CD4-positive, alpha-beta T cell treated with Interferon gamma for 1 hour (primary cell): ENCODE measurements around the gene FAM222A.
"Not testable (repeated sequence)": the region's sequence is repeated elsewhere in the genome, so short reads cannot be mapped to it uniquely, and the experiment has no call there.

Experiments
- DNase-seq: peaks from one replicate; pipeline ENCODE4 v3.0.0-alpha.2; 2020

Gene FAM222A

DNA sequence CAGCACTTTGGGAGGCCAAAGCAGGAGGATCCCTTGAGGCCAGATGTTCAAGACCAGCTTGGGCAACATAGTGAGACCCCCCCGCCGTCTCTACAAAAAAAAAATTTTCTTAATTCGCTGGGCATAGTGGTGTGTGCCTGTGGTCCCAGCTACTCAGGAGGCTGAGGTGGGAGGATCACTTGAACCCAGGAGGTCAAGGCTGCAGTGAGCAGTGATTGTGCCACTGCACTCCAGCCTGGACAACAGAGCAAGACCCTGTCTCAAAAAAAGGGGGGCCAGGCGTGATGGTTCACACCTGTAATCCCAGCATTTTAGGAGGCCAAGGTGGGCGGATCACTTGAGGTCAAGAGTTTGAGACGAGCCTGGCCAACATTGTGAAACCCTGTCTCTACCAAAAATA, 19.0 kb upstream of the FAM222A start:
- not testable (repeated sequence) for DNase-seq

DNA sequence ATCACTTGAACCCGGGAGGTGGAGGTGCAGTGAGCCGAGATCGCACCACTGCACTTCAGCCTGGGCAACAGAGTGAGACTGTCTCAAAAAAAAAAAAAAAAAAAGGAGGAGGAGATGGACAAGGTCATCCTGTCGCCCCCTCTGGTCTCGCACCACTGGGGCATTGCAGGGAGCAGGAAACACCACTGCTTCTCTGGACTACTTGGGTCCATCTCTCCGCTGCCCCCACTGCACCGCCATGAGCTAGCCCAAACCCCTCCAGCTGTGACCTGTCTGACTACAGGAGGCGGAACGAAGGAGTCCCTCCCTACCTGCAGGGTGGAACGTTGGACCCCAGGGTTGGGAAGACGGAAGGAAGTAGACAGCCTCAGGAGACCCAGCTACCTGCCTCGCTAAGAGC, 18.2 kb upstream of the FAM222A start:
- DNase-seq: no peak

DNA sequence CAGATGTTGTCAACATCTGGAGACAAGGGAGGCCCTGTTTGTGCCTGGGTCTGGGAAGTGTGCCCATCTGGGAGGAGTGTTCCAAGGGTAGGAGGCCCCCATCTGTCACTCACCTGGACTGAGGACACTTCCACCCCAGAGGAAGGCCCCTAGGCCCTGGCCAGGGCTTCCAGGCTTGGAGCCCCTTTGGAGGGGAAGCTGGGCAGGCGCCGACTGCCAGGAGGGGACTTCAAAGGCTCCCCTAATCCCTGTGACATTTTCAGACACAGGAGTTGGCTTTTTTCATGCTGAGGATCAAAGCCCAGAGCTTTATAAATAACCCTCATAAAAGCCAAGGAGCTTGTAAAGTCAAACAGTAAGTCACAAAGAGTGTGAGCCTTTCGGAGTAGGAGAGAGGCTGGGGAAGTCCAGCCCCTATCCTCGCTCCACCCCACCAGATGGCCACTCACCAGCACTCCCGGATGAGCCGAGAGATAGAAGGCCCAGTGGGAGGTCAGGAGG, 17.6 kb upstream of the FAM222A start:
- no peak for DNase-seq

DNA sequence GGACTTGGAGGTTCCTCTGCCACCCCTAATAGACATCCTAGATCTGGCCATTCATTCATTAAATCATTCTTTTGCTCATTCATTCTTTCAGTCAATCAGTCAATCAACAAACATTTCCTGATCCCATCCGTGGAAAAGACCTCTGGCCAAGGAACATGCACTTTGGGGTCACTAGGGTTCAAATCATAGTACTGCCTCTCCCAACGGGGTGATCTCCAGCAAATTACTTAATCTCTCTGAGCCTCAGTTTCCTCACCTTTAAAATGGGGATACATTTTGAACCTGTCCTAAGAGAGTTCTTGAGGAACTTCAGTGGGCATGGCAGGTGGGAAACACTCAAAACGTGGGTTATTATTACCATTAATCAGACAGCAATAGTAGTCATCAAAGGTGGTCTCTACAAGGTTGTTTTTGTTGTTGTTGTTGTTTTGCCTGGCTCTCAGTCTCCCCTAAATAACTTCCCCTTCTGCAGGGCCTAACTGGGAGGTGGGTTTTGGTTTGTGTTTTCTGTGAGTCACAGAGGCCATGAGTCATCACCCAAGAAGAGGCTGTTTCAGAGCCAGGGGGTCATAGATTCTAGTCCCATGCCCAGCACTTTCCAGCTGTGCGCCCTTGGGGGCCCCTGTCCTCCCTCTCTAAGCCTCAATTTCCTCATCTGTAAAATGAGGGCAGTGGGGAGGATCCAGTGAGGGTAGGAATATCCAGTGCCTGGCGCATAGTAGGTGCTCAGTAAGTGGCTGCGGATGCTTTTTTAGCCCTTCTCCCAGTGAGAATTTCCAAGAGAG, 16.9 kb upstream of the FAM222A start:
- no peak for DNase-seq

DNA sequence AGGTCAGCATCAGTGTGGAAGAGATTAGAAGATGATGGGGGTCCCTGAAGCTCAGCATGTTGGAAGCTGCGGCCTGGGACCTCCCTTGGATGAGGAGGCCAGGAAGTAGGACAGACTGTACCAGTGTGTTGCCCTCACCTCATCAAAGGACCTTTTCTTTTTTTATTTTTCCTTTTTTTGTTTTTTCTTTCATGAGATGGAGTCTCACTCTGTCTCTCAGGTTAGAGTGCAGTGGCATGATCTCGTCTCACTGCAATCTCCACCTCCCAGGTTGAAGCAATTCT, 16.4 kb upstream of the FAM222A start:
- DNase-seq: no peak

DNA sequence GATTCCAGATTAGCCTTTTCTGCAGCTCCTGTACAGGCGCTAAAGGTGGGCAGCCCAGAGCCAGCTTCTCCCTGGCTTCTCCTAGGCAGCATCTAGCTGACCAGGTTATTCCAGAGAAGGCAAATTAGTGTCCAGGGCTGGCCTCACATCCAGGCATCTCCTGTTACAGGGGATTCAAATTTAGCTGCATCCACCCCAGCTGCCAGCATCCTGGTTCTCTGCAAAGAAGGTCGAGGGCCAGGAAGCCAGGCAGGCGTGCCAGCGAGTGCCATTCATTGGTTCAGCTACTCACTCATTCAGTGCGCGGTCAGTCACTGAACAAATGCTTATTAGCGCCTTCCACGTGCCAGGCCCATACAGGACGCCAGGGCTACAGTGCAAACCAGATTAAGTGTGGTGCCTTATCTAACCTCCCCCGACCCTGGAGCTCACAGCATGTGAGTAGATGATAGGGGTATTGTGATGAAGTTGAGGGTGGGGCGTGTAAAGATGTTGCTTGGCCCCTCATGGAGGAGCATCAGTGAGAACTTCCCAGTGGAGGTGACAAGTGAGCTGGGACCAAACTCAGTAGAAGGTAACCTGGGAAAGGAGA, 15.7 kb upstream of the FAM222A start:
- DNase-seq: no peak

DNA sequence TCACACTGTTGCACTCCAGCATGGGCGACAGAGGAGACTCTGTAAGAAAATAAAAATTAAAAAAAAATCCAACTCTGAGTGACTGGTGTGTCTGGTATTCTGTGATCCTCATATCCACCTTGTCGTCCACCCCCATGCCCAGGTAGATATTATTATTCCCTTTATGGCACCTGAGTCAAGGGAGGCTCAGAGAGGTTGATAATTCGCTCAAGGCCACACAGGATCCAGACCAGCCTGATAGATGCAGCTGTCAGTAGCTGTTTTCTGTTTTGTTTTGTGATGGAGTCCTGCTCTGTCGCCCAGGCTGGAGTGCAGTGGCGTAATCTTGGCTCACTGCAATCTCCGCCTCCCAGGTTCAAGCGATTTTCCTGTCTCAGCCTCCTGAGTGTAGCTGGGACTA, 14.8 kb upstream of the FAM222A start:
- no peak for DNase-seq

DNA sequence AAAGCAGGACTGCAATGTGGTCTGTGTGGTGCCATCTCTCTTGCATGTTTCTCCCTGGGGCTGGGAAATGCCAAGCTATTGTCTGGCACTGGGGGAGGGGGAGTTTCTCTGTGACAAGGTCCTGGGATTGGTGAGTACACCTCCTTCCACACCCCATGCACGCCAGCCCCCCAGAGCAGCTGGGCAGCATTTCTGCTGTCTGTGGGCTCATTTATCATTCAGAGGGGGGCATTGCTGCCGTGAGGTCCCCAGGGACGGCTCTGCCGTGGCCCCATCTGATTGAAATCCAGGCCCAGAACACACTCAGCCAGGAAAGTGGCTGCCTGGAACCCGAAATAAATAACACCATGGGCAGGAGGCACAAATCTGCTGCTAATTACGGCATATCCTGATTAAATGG, 12.6 kb upstream of the FAM222A start:
- no peak for DNase-seq

DNA sequence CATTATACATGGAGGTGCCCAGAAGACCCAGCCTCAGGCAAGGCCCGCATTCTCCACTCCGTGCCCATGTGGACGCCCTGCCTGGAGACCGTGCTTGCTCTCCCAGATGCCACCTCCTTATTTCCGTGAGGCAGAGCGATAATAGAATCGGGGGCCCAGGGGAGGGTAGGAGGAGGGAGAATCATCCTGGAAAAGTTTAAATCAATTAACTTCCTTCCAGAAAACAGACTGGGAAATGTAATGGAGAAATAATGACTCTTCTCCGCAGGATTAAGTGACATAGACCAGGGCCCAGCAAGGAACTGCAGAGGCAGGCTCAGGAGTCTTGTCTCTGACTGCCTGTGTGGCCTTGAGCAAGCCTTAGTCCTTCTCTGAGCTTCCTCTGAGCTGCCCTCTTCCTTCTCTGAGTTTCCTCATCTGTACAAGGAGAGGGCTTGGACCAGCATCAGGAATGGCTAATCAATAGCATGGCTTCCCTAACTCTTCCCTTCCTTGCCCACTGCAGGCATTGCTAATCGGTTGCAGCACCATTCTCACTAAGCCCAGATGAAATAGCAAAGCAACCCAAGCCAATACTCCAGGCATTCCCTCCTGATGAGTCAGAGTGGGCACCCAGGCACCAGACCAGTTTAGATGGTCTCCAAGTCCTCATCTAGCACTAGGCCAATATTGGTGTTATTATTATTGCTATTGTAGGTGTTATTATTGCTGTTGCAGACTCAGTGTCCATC, 11.3 kb upstream of the FAM222A start:
- DNase-seq: no peak

DNA sequence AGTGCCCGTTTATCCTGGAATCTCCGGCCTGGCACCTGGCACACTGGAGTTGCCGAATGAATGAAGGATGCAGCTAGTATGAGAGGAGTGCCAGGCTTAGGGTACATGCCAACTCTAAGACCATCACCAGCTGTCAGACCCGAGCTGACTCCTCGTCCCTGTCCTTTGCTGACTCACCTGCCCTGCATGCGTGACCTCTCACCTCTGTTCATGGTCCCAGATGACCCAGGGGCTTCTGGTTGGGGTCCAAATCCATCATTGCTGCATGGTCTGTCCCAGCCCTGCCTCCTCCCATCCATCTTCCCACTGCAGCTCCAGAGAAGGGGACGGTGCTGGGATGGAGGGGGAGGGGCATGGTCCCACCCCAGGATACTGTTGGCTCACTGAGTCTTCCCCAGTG, 9.9 kb upstream of the FAM222A start:
- DNase-seq: no peak

DNA sequence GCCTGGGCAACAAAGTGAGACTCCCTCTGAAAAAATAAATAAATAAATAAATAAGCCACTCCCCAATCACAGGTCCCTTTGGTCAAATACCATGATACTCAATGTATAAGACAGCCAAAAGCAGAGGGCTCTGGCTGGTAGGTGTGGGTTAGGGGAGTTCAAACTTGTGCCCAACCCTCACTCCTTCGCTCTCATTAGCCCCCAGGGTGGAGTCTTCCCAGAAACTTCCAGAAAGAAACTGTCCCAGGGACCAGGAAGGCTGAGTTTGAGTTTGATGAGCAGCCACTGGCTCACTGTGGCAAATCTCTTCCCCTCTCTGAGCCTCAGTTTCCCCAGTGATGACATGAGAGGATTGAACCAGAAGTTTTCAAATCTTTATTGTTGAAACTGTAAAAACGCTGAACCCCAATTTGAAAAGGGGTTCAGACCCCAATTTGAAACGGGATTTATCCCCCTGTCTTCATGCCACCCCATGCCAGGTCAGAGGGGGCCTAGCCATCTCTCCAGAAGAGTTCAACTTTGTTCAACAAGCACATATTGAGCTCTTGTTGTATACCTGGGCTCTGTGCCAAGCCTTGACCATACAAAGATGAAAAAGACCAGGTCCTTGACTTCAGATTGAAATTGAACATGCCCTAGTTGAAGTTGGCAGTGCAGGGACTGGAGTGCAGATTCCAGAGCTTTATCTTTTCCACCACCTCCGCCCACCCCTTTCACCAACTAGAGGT, 9.1 kb upstream of the FAM222A start:
- no peak for DNase-seq

DNA sequence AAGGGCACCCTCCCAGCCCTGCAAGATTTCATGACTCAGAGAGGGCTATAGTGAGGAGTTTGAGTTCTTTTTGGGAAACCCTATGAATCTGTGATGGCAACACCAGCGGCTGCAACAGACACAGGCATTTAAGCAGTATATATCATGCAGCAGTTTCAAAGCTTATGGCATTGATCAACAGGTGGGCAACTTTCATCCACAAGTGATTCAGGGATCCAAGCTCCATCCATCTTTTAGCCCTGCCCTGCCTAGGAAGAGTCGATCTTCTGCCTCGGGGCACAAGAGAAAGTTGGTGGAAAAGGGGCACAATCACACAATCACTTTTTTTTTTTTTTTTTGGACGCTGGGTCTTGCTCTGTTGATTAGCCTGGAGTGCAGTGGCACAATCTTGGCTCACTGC, 8.3 kb upstream of the FAM222A start:
- DNase-seq: no peak

DNA sequence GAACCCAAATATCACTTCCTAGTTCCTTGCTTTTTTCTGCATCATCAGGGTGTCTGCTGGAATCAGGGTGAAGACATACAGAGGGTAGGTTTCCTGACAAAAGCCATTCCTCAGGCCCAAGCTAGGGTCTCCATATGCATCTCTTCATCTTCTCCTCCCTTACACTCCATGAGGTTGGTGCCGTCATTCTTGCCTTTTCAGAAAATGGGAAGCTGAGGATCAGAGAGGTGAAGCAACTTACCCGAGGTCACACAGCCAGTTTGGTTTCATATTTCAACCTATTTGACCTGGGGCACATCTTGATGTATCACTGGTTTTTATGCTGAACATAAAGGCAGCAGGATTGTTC, 7.3 kb upstream of the FAM222A start:
- no peak for DNase-seq

DNA sequence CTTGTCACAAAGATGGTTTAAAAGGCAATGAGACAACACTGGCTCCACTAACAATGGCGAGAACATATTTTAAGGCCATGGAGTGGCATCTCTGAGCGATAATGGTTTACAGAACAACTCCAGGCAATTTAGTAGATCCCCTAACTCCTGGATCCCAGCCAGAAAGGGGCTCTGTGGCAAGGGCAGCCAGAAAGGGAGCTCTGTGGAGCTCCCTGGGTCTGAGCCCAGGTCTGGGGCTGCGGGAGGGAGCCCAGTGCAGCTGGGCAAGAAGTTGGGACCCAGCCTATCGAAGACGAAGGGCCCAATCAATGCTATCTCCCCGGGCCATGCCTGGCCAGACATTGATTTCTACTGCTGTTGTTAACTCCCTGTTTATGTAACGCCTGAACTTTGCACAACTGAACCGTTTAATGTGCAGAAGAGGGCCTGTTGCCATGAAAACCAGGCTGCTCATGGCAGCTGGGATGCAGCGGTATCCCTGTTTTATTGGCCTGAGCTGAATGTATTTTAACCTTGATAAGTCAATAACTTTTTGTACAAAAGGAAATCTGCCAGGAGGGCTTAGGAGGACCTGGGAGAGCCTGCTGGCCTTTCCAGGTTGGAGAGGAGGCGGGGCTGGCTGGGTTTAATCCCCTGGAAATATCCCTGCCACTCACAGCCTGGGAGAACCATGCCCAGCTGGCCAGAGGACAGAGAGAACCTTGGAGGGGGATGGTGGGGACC, 6.7 kb upstream of the FAM222A start:
- no peak for DNase-seq

DNA sequence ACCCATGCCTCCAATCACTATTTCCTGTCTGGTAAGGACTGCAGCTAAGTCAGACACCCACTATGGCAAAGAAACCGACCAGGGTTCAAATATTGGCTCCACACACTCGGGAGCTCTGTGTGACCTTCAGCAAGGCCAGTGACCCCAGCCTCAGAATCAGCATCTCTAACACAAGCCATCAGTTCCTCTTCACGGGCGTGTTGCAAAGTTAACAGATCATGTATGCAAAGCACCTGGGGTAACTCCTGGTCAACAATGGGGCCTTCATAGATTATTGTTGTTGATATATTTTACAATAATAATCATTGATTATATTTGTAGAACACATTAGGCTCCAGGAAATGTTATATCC, 6.2 kb upstream of the FAM222A start:
- DNase-seq: no peak

DNA sequence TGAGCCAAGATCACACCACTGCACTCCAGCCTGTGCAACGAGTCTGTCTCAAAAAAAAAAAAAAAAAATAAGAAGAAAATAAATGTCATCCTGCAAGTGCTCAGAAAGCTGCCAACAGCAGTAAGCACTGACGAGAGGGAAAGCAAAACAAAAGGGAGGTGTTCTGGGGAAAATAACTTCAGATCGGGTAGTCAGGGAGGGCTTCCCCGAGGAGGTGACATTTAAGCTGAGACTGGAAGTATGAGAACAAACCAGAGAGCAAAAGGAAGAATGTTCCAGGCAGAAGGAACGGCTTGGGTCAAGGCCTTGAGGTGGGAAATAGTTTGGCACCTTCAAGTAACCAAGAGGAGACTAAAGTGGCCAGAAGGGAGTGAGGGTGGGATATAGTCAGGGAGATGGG, 4.7 kb upstream of the FAM222A start:
- DNase-seq: no peak

DNA sequence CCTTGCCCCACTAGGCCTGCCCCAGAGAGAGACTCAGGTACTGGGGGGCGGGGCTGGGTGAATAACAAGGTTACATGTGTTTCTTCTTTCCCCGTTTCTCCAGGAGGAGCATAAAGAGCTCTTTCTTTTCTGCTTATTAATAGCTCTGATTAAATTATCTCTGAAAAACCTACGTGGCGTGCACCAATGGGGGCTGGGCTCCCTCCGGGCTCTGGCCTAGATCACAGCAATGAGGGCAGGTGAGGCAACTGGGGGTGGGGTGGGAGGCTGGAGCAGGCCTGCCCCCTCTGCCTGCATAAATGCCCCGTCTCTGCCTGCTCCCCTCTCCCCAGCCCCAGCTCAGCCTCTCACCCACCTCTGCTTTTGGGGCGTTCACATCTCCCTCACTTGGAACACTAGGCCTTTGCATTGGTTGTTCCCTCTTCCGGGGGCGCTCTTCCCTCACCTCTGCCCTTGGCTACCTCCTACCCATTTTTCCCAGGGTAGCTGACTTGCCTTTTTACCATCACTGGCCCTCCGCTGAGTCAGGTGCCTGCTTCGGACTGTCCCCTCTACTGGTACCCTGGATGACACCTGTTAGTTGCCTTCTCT, 4.1 kb upstream of the FAM222A start:
- no peak for DNase-seq

DNA sequence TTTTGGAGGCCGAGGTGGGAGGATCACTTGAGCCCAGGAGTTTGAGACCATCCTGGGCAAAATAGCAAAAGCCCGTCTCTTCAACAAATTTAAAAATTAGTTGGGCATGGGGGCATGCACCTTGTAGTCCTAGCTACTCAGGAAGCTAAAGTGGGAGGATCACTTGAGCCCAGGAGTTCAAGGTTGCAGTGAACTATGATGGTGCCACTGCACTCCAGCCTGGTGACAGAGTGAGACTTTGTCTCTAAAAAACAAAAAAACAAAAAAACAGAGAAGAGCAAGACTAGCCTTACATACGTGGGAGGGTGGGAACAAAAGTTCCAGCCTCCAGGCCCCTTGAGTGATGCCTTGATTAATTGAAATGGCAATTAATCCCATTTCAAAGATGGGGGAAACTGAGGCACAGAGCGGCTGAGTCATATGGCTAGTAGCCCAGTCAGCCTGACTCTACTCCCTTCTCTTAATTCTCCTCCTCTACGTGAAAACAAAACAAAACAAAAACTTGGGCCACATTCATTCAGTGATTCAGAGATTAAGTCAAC, 3.3 kb upstream of the FAM222A start:
- no peak for DNase-seq

DNA sequence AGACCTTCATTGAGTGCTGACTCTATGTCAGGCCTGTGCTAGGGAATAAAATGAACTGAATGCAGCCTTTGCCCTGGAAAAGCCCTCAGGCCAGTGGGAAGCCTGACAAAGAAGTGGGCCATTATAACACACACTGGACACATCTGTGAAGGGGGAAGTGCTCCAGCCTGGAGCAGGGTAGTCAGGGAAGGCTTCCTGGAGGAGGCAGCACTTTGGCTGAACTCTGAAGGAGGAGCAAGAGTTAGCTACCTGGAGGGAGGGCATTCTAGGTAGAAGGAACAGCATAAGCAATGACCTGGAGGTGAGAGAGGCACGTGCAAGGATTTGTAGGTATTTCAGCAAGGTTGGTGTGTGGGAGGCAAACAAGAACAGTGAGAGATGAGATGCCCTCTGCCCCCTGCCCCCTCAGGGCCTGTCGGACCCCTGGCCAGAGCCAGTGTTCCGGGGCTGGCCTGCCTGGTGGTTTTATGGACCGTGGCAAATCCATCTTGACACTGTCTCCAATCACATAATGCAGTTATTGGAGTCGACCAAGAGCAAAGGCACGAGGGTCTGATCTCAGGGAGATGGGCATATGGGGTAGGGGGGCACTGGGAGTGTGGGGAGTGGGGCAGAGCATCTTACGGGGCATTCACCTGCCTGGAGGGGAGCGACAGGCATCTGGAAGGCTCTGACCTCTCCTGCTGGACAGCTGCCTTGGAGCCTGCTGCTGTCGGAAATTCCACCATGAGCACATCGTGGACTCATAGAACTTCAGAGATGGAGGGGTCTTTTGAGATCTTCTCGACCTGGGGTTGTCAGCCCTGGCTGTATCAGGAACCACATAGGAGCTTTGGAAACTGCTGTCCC, 2.7 kb upstream of the FAM222A start:
- no peak for DNase-seq

DNA sequence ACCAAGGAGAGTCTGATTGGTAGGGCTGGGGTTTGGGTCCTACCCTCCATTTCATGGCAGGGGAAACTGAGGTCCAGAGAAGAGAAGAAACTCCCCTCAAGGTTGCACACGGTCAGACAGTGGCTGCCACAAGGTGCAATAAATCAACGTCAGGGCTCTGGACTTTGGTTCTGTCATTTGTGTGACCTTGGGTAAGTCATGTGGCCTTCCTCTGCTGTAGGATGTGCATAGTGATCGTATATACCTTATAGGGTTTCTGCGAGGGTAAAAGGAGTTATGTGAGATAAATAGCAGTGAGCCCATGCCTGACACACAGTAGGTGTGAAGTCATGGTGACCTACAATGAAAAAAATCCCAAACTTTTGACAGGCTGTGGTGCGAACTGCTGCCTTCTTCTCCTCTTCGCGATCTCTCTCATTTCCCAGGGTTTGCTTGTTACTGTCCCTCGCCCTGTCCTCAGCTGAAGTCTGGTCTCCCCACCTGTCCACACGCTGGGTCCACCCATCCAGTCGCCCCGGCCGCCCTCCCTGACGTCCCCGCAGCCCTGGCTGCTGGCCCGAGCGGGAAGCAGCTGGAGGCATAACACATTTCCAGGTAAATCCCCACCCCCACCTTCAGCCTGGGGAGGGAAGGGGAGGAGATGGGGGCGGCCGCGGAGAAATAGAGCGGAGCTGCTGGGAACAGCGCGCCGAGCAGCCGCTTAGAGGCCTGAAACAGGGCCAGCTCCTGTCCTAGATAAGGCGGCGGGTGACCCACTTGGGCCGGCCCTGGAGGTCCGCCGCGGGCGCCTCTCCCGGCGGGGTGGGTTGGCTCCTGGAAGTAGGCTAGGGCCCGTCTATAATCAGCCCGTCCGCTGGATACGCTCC, 1.8 kb upstream of the FAM222A start:
- DNase-seq: no peak
